NCI-H1092 (cell line): Measurements from ENCODE around the gene PRDM16.
"Not testable (repeated sequence)": the region's sequence is repeated elsewhere in the genome, so short reads cannot be mapped to it uniquely, and the experiment has no call there.

ENCODE experiments used
- DNase-seq: peaks from one replicate; lab custom pipeline; 2025; lab: John Stamatoyannopoulos, UW

The PRDM16 gene

DNA sequence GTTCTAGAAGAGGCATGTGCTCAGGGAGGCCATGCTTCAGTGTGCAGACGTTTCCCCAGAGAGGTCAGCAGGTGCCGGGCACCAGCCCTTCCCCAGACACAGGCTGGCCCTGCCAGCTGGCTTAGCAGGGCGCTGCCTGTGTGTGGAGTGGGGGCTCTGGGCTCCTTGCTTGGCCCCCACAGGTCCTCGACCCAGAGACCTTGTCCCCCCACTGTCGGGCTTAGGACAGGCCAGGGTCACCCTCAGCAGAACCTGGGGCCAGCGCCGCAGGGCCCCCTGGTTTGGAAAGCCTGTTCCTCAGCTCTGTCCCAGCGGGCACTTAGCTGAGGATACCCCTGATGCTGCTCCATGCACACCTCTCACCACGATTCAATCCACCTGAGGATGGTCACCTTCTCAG, 213.2 kb downstream of the PRDM16 start:
- DNase-seq: no peak

DNA sequence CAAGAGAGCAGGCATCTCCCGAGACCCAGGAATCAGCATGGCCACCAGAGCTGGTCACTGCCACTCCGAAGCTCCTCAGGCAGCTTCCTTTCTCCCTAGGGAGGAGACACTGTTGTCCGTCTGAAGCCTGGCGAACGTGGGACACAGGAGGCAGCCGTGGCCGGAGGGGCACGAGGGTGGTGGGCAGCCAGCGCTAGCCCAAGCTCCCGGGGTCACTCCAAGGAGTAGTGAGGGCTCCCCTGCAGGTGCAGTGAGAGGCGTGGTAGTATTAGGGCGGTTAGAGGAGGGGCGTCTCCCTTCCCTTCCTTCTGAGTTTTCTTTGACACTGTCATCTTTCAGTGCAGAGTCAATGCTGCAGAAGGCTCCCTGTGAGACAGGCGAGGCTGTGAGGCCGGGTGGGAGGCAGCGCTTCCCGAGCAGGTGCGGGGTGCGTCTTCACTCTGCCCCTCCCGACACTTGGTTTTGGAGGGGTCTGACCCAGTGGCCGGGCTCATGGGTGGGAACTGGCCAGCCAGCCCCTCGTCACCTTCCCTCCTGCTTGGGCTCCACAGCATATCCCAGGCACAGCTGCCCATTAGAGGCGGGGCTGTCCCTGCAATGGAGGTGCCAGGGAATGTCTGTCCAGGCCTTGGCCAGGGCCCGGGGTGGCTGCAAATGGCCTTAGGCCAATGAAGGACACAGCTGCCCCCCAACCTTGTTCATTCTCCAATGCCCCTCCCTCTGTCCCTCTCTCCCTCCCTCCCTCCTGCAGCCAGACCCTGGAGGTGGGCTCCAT, 213.8 kb downstream of the PRDM16 start:
- no peak for DNase-seq

DNA sequence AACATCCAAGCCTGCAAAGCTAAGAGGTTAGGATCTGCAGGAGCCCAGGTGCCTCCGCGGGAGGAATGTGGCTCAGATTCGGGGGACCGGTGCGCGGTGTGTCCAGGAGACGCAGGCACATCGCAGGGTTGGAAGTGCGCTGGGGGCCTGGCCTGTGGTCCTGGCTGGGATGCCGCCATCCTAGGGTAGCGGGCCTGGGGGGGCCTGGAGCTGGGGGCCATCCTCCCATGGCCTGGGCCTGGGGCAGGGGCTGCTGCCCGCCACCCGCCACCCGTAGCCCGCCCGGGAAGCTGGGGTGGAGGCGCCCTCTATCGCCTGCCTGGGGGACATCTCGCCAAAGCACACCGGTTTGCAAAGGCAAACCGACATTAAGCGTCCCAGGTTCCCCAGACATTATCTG, 214.8 kb downstream of the PRDM16 start:
- DNase-seq: no peak

DNA sequence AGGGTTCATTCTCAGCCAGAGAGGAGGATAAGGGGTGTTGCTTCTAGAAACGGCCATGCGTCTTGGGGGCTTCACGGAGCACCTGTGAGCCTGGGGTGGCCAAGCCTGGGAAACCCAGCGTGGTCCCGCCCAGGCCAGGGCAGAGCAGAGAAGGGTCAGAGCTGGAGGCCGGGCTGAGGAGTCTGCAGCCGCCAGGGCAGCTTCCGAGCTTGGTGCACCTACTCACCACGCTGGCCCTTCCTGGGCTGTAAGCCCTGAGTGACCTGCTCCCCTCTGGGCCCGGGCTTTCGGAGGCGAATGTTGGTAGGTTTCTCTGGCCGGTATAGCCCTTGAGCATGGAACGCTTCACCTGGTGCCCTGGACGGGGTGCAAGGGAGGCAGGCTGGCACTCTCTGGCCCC, 215.7 kb downstream of the PRDM16 start:
- no peak for DNase-seq

DNA sequence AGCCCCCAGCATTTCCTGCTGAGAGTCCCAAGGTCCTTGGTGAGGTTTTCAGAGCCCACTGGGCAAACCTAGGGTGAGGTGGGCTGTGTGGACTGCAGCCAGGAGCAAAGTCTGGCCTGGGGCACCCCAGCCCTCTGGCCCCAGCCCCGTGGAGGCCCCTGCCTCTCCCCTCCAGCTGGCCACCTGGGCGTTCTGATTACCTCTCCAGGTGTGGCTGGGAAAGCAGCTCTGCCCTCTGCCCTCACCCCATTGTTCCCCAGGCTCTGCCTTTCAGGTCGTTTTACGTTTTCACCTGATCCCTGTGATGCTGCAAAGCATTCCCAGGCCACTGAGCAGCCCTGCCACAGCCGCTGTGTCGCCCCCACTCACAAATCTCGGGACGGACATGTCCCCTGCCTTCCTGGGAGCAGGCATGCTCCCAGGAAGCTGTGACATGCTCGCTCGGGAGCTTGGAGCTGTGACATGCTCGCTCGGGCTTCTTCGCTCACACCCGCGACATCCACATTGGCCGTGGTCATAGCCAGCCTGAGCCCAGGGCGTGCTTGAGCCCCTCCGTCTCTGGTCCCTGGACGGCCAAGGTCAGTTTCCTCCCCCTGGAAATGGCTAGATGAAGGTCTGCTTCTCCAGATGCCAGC, 216.2 kb downstream of the PRDM16 start:
- DNase-seq: no peak

DNA sequence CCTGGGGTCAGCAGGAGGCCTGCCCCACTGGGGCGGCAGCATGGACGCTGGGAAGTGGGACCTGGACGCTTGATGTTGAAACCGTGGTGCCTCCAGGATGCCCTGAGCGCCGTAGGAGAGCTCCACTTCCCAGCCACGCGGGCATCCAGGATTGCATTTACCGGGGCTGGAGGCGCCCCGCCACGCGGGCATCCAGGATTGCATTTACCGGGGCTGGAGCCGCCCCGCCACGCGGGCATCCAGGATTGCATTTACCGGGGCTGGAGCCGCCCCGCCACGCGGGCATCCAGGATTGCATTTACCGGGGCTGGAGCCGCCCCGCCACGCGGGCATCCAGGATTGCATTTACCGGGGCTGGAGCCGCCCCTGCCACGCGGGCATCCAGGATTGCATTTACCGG, 218.1 kb downstream of the PRDM16 start:
- DNase-seq: not testable (repeated sequence)

DNA sequence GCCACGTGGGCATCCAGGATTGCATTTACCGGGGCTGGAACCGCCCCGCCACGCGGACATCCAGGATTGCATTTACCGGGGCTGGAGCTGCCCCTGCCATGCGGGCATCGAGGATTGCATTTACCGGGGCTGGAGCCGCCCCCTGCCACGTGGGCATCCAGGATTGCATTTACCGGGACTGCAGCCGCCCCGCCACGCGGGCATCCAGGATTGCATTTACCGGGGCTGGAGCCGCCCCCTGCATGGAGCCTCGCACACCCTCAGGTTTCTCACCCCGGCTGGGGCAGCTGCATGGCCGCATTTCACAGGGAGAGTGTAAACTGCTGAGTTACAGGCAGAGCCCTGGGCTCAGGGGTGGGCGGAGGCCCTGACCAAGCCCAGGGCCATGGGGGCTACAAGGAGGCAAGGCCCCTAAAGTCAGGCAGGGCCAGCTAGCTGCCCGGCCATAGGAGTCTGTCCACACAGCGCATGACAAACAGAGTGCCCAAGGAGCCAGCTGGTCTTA, 218.7 kb downstream of the PRDM16 start:
- DNase-seq: no peak

DNA sequence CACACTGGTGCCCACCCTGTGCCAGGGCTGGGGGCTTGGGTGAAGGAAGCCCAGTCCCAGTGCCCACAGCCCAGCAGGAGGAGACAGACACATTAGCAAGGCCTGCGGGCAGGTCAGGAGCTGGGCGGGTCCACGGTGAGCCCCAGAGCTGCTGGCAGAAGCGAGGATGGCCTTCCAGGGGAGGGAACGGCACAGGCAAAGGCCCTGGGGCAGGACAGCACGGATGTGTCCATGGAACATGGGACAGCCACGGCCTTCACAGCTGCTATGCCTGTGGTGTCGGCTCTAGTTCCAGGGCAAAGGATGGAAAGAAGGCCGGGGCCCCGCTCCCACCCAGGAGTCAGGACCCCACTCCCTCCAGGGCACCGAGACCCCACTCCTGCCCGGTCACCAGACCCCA, 220.5 kb downstream of the PRDM16 start:
- no peak for DNase-seq

DNA sequence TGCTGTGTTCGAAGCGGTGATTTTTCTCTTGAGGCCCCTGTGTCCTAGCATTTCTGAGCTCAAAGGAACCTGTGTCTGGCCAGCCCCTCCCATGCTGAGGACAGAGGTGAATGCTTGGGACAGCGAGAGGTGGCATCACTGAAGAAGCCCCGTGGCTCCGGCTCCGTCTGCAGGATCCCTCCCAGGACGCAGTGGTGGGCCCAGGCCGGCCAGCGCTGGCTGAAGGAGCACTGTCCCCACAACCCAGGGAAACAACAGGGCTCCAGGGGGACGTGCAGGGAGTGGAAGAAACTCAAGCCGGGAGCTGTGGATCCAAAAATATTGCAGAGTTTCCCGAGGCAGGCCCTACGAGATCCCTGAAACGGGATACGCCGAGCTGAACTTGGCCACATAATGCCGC, 221.4 kb downstream of the PRDM16 start:
- no peak for DNase-seq

DNA sequence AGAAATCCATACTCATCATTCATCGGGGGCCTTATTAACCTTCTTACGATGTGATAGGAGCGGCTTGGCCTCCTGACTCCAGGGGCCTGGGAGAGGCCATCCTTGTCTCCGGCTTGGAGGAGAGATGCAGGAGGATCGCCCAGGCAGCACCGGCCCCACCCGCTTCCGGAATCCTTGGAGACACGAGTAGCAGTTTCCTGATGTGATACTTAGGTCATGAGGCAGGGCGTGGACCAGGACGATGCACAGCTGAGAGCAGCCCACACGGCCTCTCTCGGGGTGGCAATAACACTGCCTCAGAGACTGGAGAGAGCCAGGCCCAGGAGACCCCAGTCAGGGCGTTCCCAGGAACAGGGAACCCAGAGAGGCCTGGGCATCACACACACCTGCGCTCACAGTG, 221.9 kb downstream of the PRDM16 start:
- DNase-seq: no peak

DNA sequence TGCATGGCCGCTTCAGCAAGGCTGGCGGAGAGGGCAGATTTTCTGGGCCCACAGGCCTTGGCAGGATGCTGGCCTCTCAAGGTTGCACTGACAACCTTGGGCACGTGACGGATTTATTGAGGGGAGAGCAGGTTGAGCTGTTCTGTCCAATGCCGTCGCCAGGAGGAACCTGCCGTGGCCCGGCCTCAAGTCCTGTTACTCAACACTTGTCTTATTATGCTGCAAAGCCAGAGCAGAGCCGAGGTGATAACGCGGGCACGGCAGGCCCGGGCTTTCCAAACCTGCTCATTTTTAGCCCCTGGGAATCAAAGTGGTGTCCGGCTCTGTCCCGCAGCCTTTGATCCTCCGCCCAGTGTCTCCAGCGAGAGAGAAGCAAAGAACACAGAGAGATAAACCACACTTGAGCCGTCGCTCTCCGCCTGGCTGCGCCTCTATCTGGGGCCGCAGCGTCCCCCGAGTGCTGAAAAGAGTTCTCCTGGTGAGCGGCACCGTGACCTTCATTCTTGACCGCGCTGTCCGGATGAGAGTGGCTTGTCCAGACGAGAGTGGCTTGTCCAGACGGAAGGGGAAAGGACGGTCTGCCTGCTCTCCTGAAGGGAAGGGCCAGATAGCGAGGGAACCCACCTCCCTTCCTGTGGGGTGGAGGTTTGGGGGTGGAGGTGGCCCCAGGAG, 223.2 kb downstream of the PRDM16 start:
- DNase-seq: no peak

DNA sequence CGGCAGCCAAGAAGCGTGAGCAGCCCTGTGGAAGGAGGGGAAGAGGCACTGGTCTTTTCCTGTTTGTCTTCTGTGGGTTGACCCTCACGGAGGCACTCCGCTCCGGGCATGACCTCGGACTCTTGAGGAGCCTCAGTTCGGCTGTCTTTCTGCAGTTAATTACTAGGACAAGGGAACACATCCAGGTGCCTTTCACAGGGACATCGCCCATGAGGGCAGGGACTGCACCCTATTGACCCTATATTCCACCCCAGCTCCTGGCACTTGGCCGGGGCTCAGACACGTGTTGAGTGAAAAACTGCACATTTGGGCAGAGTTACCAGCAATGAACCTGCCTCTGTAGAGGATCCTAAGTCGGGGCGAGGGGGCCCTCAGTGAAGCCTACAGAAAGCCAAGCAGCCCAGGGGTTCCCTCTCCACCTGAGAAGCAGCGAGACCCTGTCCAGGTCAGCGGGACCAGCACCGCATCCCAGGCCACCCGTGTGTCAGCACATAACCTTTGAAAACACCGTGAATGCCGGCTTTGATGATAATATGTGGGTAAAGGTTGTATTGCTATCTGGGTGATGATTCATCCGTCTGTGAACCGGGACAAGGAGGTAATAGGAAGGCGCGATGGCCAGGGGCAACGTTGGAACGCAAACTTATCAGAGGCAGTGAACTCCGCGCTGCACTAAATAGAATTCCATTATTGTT, 224.0 kb downstream of the PRDM16 start:
- no peak for DNase-seq

DNA sequence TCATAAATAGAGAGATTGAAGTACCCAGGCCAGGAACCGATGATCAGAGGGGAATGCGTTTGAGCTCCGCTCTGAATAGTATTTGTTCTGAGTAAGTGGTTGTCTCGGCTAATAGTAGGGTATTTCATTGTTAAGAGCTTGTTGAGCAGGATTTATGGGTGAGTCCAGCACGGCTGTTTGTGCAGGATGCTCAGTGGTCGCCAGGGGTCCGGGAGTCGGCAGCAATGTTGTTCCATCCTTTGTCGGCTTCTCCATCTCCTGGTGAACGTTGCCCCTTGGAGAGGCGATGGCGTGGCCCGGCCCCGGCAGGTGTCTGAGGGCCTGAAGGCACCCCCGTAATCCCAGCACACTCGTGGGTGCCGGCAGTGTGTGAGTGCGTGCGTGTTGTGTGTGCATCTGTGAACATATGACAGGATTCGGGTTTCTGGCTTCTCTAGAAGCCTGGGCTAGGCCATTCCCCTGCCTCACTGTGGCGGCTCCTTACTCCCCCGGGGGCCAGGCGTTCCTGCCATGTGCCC, 224.6 kb downstream of the PRDM16 start:
- no peak for DNase-seq

DNA sequence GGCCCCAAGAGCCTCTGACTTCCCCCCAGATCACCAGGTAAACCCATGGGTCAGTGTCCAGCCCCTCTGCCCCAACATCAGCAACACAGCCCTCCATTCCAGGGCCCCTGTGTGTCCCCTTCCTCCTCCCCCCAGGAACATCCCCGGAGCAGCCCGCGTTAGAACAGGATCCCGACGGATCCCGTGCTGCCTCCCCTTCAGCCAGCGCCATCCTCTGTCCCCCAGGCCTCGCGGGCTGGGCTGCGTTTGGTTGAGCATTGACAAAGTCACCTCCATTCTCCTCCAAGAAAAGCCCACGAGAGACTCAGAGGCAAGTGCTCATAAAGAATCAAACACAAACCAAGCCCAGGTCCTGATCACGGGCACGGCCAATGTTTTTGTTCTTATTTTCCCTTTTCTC, 225.4 kb downstream of the PRDM16 start:
- DNase-seq: no peak

DNA sequence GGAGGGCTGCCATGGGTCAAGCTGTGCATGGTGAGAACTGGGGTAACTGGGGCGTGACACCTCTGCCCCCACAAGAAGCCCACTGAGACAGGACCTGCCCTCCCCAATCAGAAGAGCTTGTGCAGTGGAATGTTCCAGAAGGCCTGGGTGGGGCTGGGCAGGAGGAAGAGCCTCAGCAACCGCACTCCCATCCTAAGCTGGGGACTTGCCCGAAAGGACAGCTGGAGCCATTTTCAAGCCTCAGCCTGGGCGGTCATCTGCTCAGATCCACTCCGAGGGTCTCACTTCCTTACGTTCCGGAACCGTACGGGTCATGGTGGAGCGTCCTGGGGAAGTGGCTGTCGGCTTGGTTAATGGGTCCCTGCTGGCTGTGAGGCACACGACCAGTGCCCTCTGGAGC, 226.8 kb downstream of the PRDM16 start:
- DNase-seq: no peak

DNA sequence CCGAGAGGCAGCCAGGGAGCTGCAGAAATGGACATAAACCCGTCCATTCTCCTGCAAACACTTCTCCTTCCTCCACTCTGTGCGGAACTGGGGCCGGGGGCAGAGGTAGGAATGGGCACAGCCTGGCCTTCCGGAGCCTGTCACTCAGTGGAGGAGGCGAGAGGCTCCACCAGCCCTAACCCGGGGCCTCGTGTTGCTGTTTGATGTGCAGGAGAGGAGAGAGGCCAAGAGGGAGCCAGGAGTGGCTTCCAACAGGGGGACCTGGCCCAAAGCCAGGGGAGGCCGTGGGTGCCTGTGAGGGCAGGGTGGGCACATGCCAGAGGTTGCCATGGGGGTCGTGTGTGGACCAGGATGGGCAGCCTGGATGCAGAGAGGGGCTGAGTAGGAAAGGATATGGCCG, 227.3 kb downstream of the PRDM16 start:
- DNase-seq: no peak

DNA sequence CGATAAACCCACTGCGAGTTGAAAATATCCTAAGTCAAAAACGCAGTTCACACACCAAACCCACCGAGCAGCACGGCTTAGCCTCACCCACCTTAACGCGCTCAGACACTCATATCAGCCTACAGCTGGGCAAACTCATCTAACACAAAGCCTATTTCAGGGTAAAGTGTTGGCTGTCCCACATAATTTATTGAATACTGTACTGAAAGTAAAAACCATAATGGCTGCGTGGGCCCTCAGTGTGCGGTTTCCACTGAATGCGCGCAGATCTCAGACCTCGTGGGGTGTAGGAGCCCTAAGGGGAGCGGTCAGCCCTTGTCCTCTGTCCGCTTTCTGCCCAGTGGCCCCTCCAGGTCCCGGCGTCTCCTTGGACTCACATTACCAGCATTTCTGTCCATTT, 227.8 kb downstream of the PRDM16 start:
- DNase-seq: no peak

DNA sequence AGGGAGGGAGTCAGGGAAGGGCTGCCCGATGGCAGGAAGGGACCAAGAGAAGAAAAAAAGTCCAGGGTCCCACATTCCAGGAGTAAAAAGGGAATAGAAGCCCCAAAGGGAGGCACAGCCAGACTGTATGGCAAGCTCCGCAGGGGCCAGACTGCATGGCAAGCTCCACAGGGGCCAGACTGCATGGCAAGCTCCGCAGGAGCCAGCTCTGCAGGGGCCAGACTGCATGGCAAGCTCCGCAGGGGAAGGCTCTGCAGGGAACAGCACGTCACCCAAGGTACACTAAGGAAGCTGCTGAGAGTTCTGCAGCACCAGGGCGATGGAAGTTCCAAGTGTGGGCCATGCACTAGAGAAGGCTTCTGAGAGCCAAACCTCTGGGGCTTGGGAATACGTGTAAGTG, 228.8 kb downstream of the PRDM16 start:
- DNase-seq: no peak

DNA sequence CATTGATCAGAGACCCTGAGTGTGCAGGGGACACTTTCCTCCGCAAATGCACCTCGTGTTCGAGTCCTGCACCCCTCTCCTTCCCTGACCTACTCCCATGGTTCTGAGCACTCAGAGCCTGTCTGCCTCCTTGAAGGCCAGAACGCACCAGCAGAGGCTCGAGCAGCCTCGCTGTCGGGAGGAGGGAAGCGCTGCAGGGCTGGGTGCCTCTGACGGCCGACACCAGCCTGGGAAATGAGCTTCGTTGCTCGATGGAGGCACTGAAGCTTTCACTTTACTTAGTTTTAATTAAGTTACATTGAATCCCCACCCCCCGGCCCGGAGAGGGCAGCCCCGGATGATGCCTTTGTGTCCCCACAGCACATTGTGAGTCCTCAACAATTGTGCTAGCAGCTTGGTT, 229.2 kb downstream of the PRDM16 start:
- DNase-seq: no peak

DNA sequence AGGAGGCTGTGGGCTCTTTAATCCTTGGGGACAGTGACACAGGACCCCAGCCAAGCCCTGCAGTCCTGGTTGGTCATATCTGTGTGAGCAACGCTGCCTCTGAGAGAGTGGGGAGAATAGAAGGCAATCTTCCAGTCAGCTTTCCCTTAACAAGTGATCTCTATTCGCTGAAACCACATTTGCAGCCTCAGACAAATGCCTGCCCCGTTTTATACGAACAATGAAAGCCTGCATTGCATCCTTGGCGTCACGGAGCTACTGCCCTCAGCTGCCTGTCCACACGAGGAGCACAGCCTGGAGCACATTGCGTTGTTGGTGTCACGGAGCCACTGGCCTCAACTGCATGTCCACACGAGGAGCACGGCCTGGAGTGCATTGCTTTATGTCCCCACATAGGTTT, 235.2 kb downstream of the PRDM16 start:
- no peak for DNase-seq

DNA sequence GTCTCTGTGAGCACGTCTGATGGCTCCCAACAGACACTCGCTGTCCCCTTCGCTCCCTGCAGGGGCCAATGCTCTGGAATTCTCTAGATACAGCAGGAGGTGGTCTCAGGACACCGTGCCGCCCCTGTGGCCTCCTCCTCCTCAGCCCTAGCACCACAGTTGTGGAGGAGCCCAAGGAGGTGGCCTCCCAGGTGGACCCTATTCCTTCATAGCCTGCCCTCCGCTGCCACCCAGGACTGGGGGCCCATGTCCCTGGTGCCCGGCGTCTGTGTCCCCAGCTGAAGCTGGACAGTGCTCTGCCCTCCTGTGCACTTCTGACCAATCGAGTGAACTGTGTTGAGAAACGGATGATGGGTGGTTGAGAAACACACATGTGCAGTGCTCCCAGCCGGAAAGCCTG, 235.7 kb downstream of the PRDM16 start:
- DNase-seq: no peak

DNA sequence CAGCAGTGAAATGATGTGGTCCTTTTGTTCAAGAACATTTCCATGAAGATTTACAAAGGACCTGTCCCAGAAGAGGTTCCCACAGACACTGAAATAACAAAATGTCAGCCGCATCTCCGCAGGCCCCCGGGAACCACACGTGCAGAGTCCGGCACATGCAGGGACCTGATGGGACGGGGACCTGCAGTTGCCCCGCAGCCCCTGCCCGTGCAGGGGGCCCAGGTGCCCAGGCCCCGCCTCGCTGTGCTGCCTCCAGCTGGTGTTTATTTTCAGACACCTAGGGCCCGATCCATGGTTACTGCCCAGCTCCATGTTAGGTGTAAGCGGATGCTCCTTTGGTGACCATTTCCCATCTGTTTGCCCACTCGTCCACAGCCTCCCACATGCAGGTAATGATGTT, 236.2 kb downstream of the PRDM16 start:
- DNase-seq: no peak
